ENCODE data around the gene MCUR1. TPM values are rescaled to one million over a fixed set of nuclear protein-coding genes. Genes with fewer than 3 reads are reported as not detected.

The MCUR1 gene
- total and polyA plus RNA-seq, 9 of the 15 experiments (the other 6 are each of a cell fraction or from before 2014, with no cell fraction given), result 5.1 to 60.2 (median 41.4) TPM

DNA sequence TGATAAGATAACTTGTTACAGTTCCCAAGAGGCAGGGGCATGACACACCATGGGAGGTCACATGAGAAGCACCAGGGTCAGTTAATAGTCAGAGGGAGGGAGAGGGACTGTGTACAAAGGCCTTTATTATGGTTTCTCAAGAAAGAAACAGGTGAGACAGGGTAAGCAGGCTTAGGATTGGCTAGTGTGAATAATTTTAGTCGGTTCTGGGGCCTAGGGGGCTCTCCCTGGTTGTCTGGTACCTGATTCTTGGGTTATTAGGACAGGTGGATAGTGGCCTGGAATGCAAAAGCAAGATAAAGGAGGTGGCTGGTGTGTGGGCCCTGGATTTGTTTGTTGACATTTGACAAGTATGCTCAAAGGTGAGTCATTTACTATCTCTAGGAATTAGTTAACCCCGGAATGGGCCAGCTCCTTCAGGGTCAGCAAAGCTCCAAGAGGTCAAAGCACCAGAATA, 49.4 kb upstream of the MCUR1 start (continued):
- TF ChIP-seq RBFOX2 (IDR thresholded peaks at IDR 0.05; ENCODE audit: low read depth, low read length), result no peak
- TF ChIP-seq MTA2 (IDR thresholded peaks at IDR 0.05; ENCODE audit: low read depth), result peak; percentile 42
- peak; percentile 38 for TF ChIP-seq HDAC3 (IDR thresholded peaks at IDR 0.05; ENCODE audit: borderline replicate concordance, partially characterized antibody)
- TF ChIP-seq PRMT5 (CRISPR knock-in tag; IDR thresholded peaks at IDR 0.05), result no peak
- TF ChIP-seq, protein P1, sequence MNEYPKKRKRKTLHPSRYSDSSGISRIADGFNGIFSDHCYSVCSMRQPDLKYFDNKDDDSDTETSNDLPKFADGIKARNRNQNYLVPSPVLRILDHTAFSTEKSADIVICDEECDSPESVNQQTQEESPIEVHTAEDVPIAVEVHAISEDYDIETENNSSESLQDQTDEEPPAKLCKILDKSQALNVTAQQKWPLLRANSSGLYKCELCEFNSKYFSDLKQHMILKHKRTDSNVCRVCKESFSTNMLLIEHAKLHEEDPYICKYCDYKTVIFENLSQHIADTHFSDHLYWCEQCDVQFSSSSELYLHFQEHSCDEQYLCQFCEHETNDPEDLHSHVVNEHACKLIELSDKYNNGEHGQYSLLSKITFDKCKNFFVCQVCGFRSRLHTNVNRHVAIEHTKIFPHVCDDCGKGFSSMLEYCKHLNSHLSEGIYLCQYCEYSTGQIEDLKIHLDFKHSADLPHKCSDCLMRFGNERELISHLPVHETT (CRISPR knock-in tag; conservative IDR thresholded peaks at IDR 0.05 in 1 of 2, IDR thresholded peaks at IDR 0.05 in 1 of 2), result peak in 1 of 2 experiments; percentile 28; a peak in 1 of 4 replicates
- TF ChIP-seq EP300 (IDR thresholded peaks at IDR 0.05; ENCODE audit: low read length), result 0 out of 2 replicates have a peak, but pooled peaks have one; percentile 4
- TF ChIP-seq TAF9B (IDR thresholded peaks at IDR 0.05; ENCODE audit: partially characterized antibody), result no peak
- TF ChIP-seq, protein P2, sequence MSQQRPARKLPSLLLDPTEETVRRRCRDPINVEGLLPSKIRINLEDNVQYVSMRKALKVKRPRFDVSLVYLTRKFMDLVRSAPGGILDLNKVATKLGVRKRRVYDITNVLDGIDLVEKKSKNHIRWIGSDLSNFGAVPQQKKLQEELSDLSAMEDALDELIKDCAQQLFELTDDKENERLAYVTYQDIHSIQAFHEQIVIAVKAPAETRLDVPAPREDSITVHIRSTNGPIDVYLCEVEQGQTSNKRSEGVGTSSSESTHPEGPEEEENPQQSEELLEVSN (IDR thresholded peaks at IDR 0.05; ENCODE audit: borderline replicate concordance in 1 of 2, extremely low read depth in 1 of 2, insufficient read depth in 1 of 2, insufficient read length in 1 of 2, low read depth in 1 of 2, low read length in 1 of 2, poor library complexity in 1 of 2, severe bottlenecking in 1 of 2), result no peak
- peak; percentile 58; the same call in 1 of the 2 replicates for TF ChIP-seq ATF7 (IDR thresholded peaks at IDR 0.05)
- 0 out of 2 replicates have a peak, but pooled peaks have one; percentile 20 for TF ChIP-seq SMAD4 (CRISPR knock-in tag; conservative IDR thresholded peaks at IDR 0.05)
- no peak; the same call in 1 of the 2 replicates for TF ChIP-seq FOXJ2 (tag; IDR thresholded peaks at IDR 0.05)
- peak; percentile 95 for TF ChIP-seq ZEB2 (IDR thresholded peaks at IDR 0.05)
- TF ChIP-seq SMARCA4 (IDR thresholded peaks at IDR 0.05), result peak; percentile 78; the same call in 1 of the 2 replicates
- no peak for TF ChIP-seq RHOXF2B (CRISPR knock-in tag; conservative IDR thresholded peaks at IDR 0.05)
- TF ChIP-seq MEIS2 (IDR thresholded peaks at IDR 0.05; ENCODE audit: partially characterized antibody), result peak; percentile 26
- TF ChIP-seq FOSL1 (tag; conservative IDR thresholded peaks at IDR 0.05), result peak; percentile 99
- peak; percentile 60 for TF ChIP-seq ZFX (CRISPR knock-in tag; IDR thresholded peaks at IDR 0.05)
- peak in 1 of 2 experiments; percentile 44; a peak in 1 of 4 replicates for TF ChIP-seq HDAC1 (IDR thresholded peaks at IDR 0.05)
- TF ChIP-seq HDAC2 (IDR thresholded peaks at IDR 0.05), result 0 out of 2 replicates have a peak, but pooled peaks have one; percentile 36
- TF ChIP-seq, protein P3, sequence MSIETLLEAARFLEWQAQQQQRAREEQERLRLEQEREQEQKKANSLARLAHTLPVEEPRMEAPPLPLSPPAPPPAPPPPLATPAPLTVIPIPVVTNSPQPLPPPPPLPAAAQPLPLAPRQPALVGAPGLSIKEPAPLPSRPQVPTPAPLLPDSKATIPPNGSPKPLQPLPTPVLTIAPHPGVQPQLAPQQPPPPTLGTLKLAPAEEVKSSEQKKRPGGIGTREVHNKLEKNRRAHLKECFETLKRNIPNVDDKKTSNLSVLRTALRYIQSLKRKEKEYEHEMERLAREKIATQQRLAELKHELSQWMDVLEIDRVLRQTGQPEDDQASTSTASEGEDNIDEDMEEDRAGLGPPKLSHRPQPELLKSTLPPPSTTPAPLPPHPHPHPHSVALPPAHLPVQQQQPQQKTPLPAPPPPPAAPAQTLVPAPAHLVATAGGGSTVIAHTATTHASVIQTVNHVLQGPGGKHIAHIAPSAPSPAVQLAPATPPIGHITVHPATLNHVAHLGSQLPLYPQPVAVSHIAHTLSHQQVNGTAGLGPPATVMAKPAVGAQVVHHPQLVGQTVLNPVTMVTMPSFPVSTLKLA (conservative IDR thresholded peaks at IDR 0.05), result peak in 1 of 2 experiments; percentile 41; a peak in 1 of 4 replicates
- TF ChIP-seq DACH1 (IDR thresholded peaks at IDR 0.05; ENCODE audit: partially characterized antibody), result peak; percentile 64
- no peak for TF ChIP-seq RBM22 (IDR thresholded peaks at IDR 0.05; ENCODE audit: low read depth, low read length, poor library complexity, severe bottlenecking)
- peak; percentile 87 for TF ChIP-seq JUND (IDR thresholded peaks at IDR 0.05; ENCODE audit: borderline replicate concordance, low read depth, low read length)
- TF ChIP-seq JUND (tag; IDR thresholded peaks at IDR 0.05; ENCODE audit: borderline replicate concordance, low read depth, low read length), result peak; percentile 75; the same call in 2 of the 3 replicates
- TF ChIP-seq GATA2 (CRISPR knock-in tag; IDR thresholded peaks at IDR 0.05), result peak; percentile 25; the same call in 1 of the 2 replicates
- no peak for TF ChIP-seq ZNF57 (CRISPR knock-in tag; IDR thresholded peaks at IDR 0.05)
- TF ChIP-seq SOX6 (IDR thresholded peaks at IDR 0.05), result peak; percentile 80

All from K562 (cell line).